MCF 10A (cell line): ENCODE measurements around the gene NOM1. TPM values are rescaled to one million over a fixed set of nuclear protein-coding genes. Genes with fewer than 3 reads are reported as not detected.

Experiments used
- BruUV-seq: library from RNA; stranded (reverse); fragments of 400-500 nt; replicated peaks from 2 replicates; lab custom pipeline; 2021; lab: Mats Ljungman, UMichigan
- CTCF ChIA-PET: fragments of 300-600 bp; sonication (Branson Sonifier 250); formaldehyde crosslinking; extraction: SDS; loops from one replicate; lab custom pipeline; 2021; ENCODE audit warnings: antibody characterized with exemption, inconsistent platforms; lab: Yijun Ruan, JAX
- POLR2A ChIA-PET: fragments of 300-600, 350-650 bp; sonication (Branson Sonifier 250); formaldehyde crosslinking; extraction: SDS; loops from one replicate; lab custom pipeline; 2020; ENCODE audit warnings: antibody characterized with exemption, inconsistent platforms; lab: Yijun Ruan, JAX
- DNase-seq: peaks from one replicate; pipeline ENCODE4 v3.0.0-alpha.2; 2018; ENCODE audit not compliant: unreplicated experiment
- H3K27ac Mint-ChIP-seq: one replicate; pipeline ENCODE4 v1.8.0; 2022; ENCODE audit warnings: mild to moderate bottlenecking, low read depth, mixed read lengths; ENCODE audit not compliant: unreplicated experiment
- H3K27me3 Mint-ChIP-seq: one replicate; pipeline ENCODE4 v1.8.0; 2022; ENCODE audit warnings: mixed read lengths; ENCODE audit not compliant: insufficient read depth, unreplicated experiment
- H3K36me3 Mint-ChIP-seq: one replicate; pipeline ENCODE4 v1.8.0; 2022; ENCODE audit warnings: mild to moderate bottlenecking, moderate library complexity, mixed read lengths; ENCODE audit not compliant: insufficient read depth, unreplicated experiment
- H3K4me1 Mint-ChIP-seq: one replicate; pipeline ENCODE4 v1.8.0; 2022; ENCODE audit warnings: mixed read lengths; ENCODE audit not compliant: insufficient read depth, unreplicated experiment
- H3K4me3 Mint-ChIP-seq: one replicate; pipeline ENCODE4 v1.8.0; 2022; ENCODE audit warnings: mild to moderate bottlenecking, moderate library complexity, mixed read lengths; ENCODE audit not compliant: unreplicated experiment
- H3K9me3 Mint-ChIP-seq: one replicate; pipeline ENCODE4 v1.8.0; 2022; ENCODE audit warnings: mixed read lengths; ENCODE audit not compliant: unreplicated experiment
- intact Hi-C: fragments of 100-400 bp; cut with micrococcal nuclease; formaldehyde crosslinking; loops from 2 replicates; pipeline ENCODE4 v1.14.1; 2022
- total RNA-seq: library from RNA; stranded (reverse); gene quantifications from 2 replicates; pipeline ENCODE4 v1.2.3, GENCODE V29; 2022
- TF ChIP-seq, protein P1 (sequence below): fragments of 200-600 bp; IDR thresholded peaks from one replicate; pipeline ENCODE4 v1.8.0; 2022; ENCODE audit warnings: antibody characterized with exemption, mild to moderate bottlenecking; ENCODE audit not compliant: unreplicated experiment

Gene NOM1
- total RNA-seq, 1 experiment from 2014 or later = 34.1 TPM

DNA sequence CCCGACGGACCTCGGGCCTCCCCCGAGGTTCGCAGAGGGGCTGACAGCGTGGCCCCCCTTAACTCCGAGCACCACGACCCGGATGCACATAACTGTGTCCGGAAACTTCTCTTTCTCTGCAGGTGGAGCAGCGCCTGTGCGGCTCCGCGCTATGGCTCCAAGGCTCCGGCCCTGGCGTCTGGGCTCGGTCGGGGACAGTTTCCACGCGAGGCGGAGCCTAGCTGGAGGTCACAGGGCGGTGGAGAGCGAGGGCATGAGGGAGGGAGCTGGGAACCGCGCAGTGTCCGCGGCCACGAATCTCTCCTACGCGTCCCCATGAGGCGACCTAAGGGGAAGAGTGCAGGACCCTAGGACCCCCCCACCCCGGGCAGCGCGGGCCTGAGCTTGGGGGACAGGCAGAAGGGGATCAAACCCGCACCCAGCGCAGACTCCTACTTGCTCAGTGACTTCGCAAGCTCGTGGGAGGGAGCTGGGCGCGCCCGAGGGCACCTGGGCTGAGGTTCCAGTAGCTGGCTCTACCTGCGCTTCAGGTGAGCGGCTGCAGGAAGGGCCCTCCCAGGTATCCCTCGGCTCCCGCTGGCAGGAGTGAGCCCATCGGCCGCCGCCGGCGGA is 69.6 kb downstream of the NOM1 start:
- ChIA-PET CTCF (no interaction called here), POLR2A (interaction anchor here (0.7 to 1.5 kb wide), 3 partner anchors 9 to 764 kb away, joined by 3 to 4 read pairs (median 3); partner anchors contain the start of gene MNX1)
- DNase-seq = no peak
- Mint-ChIP-seq H3K9me3 (no peaks in the 10 kb centered on the region), H3K4me1 (no peaks in the 10 kb centered on the region), H3K4me3 (no peak overlapping the region), H3K27ac (no peak overlapping the region), H3K36me3 (no peaks in the 10 kb centered on the region), H3K27me3 (peaks cover 35% of the 10 kb centered on the region)
- TF ChIP-seq, protein P1, sequence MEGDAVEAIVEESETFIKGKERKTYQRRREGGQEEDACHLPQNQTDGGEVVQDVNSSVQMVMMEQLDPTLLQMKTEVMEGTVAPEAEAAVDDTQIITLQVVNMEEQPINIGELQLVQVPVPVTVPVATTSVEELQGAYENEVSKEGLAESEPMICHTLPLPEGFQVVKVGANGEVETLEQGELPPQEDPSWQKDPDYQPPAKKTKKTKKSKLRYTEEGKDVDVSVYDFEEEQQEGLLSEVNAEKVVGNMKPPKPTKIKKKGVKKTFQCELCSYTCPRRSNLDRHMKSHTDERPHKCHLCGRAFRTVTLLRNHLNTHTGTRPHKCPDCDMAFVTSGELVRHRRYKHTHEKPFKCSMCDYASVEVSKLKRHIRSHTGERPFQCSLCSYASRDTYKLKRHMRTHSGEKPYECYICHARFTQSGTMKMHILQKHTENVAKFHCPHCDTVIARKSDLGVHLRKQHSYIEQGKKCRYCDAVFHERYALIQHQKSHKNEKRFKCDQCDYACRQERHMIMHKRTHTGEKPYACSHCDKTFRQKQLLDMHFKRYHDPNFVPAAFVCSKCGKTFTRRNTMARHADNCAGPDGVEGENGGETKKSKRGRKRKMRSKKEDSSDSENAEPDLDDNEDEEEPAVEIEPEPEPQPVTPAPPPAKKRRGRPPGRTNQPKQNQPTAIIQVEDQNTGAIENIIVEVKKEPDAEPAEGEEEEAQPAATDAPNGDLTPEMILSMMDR = no peak
- intact Hi-C loops = no loop called here
- no TSS peak for BruUV-seq

DNA sequence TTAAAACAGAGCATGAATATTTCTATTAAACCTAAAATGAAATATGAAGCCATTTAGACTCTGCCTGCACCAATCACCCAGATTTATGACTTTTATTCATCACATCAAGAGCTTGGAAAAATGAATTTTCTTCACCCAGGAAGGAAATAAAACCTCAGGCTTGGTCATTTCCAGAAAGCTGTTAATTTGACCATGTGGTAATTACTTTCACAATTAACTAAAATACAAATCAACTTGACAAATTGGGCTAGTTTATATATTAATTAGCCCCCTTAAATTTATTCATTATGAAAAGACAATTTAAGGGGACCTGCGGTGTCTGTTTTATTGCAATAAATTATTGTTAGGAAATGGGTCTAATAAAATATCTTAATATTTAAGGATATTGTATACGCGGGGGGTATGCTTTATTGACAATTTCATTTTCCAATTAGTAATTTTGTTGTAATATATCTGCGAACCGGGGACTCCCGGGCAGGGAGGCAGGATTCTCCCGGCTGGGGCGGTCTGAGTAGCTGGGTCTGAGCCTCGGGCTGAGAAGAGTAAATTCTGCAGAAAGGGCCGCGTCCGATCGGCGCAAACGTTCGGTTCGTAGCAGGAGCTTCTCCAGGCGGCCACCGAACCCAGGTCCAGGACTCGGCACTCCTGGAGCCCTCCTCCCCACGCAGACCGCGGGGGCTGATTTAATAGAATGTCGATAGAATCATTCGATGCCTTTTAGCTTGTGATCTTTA is 70.4 kb downstream of the NOM1 start:
- intact Hi-C loops = no loop called here
- CTCF ChIA-PET = no interaction called here
- BruUV-seq = no TSS peak

DNA sequence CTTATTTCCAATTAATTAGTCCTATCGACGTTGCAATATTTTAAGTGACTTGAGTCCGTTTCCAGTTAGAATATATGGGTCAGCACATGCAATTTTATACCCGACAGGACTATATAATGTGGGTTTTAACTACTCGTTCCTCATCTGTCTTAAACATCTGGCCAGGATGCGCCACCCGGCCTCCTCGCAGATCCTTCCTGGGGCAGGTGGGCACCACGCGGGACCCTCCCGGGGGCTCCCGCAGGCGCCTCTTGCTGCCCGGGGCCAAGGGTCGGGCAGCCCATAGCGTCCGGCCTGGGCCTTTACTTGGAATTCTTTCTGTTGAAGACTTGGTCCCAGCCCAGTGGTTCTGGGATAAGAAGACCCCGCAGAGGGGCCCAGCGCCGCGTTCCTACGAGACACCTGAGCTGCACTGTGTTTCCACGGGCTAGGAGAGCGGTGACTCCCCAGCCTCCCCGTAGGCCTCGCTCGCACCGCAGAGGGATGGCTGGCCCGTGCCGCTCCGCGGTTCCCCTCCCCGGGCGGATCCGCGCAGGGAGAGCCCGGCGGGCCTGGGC is 71.1 kb downstream of the NOM1 start:
- no peaks in the 10 kb centered on the region for H3K36me3 Mint-ChIP-seq
- no peak overlapping the region for H3K27ac Mint-ChIP-seq
- peaks cover 40% of the 10 kb centered on the region for H3K27me3 Mint-ChIP-seq
- intact Hi-C loops = no loop called here
- ChIA-PET POLR2A (interaction anchor here (1.5 kb wide), 1 partner anchor 10 kb away, joined by 4 read pairs; the partner anchor contains the start of gene MNX1), CTCF (no interaction called here)
- no peaks in the 10 kb centered on the region for H3K9me3 Mint-ChIP-seq
- DNase-seq = no peak
- BruUV-seq = no TSS peak
- TF ChIP-seq, protein P1 = no peak
- no peaks in the 10 kb centered on the region for H3K4me1 Mint-ChIP-seq
- H3K4me3 Mint-ChIP-seq = no peak overlapping the region

More for the DNA sequence above, 70.4 kb downstream of the NOM1 start:
- no peak for DNase-seq
- Mint-ChIP-seq H3K9me3 (no peaks in the 10 kb centered on the region), H3K4me3 (no peak overlapping the region), H3K27ac (no peak overlapping the region), H3K4me1 (no peaks in the 10 kb centered on the region), H3K36me3 (no peaks in the 10 kb centered on the region), H3K27me3 (peaks cover 40% of the 10 kb centered on the region)
- TF ChIP-seq, protein P1 = no peak
- POLR2A ChIA-PET = interaction anchor here (1.5 kb wide), 1 partner anchor 9 kb away, joined by 4 read pairs; the partner anchor contains the start of gene MNX1
